Stromal cell of bone marrow (primary cell): Measurements from ENCODE around the gene ALLC.

Experiments
- DNase-seq: peaks from one replicate; pipeline ENCODE4 v3.0.0-alpha.2; 2012; ENCODE audit warnings: low read depth

The ALLC gene

DNA sequence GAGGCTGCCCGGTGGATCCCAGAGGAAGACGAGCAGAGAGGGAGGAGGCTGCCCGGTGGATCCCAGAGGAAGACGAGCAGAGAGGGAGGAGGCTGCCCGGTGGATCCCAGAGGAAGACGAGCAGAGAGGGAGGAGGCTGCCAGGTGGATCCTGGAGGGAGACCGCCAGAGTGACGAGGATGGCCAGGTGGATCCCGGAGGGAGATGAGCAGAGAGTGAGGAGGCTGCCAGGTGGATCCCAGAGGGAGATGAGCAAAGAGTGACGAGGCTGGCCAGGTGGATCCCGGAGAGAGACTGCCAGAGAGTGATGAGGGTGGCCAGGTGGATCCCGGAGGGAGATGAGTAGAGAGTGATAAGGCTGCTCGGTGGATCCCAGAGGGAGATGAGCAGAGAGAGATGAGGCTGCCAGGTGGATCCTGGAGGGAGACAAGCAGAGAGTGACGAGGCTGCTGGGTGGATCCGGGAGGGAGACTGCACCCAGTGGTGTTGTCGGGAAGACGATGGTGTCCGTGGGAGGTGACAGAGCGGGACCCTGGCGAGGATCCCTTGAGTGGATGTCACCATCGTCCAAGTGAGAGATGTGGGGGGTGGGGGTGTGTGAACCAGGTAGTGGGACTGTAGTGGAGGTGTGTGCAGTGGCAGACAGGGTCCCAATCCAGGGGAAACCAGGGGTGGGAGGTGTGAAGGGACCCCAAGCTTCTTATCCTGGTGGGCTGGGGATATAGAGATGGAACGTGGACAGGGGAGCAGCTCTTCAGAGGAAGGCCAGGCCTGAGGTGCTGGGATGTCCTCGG, 67.7 kb downstream of the ALLC start:
- DNase-seq, result no peak

DNA sequence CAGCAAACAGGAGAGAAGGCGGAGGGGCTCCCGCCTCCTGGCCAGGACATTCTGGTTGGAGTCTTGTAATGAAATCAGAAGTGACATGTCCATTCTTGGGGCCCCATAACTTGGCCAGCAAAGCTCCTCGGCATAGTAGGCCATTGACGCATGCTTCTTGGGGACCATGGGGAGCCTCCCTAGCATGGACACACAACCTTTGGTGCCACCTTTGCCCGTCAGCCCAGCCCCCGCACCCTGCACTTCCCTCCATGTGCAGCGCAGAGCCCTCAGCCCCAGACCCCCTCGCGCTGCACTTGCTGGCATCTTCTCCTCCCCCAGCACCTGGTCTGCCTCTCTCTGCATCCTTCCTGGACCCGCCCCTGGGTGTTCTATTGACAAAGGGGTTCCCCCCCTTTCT, 68.5 kb downstream of the ALLC start:
- no peak for DNase-seq

DNA sequence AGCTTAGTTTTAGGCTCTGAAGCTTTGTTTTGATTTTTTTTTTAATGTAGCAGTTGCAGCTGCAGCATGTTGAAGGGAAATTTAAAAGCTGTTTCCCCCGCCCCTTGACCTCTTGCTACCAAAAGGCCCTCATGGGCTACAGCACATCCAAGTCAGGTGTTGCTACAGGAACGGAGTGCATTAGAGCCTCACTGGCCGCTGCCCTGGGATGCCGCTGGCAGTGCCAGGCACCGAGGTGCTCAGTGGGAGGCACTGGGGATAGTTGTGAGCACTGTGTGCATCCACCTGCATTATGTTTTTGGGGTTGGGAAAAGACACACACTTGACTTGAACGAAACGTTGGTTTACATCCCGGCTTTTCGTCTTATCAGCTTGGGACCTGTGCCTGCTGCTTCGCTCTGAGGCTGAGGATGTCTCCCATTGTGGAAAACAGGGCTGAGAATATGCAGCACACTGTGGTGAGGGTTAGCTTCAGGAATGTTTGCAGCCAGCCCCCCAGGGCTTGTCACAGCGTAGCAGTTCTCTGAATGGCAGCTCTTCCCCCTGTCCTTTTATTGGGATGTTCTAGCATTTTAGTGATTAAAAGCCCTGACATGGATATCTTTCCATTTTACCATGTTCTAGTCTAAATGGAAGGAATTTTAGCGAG, 69.5 kb downstream of the ALLC start:
- DNase-seq, result no peak

DNA sequence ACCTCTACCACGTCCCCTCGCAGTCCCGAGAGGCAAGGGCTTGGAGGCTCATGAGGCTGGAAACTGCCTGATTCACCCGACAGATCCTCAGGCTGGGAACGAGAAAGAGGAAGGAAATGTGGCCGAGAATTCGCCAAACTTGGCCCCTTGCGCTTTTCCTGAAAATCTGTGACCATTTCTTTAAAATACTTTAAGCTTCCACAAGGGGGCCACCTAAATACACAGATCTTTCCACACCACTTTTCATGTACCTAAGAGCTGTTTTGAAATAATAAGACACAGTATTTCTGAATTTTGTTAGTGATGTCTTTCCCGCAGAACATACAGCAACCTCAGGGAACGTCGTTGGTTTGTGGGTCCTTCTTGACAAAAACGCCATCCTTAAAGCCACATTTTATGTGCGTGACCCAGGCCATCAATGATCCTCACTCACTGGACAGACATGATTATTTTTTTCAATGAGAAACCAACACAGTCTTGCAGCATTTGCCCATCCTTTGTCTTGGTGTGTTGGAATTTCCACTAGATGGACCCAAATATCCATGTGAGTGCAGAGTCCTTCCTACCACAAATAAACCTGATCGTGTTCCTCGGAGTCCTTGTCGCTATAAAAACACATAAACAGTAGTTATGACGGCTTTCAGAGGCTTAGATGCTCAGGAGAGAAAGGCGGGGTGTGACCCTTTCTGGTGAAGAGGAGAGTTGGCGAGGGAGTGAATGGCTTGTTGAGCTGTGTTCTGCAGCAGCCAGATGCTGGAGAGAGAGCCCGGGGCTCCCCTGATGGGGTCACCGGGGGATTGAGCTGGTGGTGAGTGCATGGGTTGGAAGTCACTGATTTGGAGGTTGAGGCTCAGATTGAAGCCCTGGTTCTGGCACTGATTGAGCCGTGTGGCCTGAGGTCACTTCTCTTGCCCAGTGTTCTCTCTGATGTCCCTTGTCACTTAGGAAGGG, 70.4 kb downstream of the ALLC start:
- peak; percentile 25 for DNase-seq

DNA sequence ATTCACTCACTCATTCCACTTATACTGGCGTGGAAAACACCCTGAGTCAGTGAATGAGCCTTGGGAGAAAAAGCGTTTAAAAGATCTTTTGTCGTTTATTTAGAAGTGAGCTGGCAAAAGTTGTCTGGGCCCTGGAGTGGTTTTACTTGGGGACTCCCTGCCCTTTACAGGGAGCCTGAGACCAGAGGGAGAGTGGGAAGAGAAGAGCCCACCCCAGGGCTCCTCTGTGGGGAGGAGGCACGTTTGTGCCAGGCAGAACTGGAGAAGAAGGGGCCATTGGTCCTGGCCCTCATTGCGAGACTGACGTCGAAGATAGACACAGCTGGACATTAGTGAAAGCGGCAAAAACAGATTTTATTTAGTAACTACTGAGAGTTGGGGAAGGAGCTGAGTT, 71.1 kb downstream of the ALLC start:
- DNase-seq, result no peak

DNA sequence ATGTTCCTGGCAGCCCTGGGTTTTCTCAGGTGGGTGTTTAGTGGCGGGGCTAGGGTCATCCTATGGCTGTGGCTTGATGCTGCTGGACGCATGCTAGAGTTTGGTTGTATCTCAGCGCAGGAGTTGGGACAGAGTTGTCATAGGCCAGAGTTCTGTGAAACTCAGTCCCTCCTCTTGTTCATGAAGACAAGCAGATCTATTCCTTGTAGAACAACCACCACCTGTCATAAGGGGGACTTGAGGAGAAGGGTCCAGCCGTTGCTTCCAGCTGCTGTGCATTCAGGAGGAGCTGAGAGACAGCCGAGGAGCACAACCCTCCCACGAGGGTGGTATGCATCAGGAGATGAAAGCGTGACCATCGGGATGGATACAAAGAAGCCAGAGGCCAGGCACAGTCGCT, 71.8 kb downstream of the ALLC start:
- no peak for DNase-seq

DNA sequence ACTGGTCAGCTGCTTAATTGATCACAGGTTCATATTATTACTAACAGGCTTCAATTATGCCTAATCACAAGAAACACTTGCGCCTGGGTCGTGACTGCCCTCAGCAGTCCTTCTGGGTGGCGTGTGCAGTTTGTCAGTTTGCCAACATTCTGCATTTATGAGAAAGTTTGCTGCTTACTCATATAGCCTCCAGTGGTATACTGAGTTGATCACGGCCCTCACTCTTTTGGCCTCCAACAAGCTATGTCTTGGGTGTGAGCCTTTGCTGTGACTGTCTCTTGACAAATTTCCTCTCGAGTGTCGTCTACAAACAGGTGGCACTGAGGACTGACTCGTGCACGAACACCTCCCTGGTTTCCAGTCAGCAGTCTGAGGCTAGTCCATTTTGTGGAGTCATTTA, 72.6 kb downstream of the ALLC start:
- DNase-seq, result no peak

DNA sequence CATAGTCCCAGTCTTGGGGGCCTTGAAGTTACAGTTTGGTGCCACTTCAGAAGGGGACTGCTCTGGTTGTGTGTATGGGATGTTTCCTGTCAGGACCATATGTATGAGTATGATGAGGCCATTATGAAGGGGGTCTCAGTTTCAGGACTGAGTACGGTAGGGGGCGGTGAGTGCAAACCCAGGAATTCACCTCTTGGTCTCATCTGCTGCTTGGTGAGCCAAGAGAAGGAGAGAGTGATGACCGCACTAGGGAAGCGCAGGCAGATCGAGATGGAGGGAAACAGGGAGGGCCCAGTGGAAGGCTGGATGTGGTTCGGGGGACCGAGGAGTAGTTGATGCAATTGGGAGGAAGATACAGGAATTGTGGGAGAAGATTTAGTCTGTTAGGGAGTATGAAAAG, 73.8 kb downstream of the ALLC start:
- DNase-seq, result no peak

DNA sequence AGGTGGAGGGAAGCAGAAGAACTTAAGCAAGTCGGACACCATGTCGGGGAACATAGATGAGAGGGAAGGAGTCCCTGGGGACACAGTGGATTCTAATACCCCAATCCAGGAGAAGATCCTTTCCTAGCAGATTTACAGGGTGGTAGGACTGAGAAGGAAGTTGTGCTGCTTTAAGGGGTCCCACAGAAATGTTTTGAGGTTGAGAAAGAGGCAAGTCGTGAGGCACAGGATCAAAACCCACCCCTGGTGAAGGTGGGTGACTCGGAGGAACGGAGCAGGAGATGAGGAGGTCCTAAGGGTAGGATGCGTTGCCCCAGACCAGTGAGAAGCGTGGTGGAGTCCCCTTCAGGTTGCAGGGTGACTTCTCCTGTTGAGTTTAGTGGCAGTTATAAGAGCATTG, 78.1 kb downstream of the ALLC start:
- DNase-seq, result no peak

DNA sequence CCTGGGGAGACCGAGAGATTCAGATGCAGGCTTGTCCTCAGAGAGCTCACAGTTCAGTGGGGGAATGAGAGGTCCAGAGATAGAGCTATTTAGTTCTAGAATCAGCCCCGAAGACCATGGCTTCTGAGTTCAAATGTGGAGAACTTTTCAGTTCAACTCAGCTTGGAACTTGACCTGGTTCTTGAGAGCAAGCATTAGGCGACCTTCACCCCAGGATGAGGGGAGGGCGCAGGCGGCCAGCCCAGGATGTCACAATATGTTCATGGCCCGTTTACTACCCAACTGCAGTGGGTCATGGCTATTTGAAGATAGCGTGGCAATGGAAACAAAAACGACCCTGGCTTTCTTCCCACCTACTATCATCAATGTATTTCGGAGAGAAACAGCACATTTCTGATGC, 79.1 kb downstream of the ALLC start:
- DNase-seq, result no peak

DNA sequence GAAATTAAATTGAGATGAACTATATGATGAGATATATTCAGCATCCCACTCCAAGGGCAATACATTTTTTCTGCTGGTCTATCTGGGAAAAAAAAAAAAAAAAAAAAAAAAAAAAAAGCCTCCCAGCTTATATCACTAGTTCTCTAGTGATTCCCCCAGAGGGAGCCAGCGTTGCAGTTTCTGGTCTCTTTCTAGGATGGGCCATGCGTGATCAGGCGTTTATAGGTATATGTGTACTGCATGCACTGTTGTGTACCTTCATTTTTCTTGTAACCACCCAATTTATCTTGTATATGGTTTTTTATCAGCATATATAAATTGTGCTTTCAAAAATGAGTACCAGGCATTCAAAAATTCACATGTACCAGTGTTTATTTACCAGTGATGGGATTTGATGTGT, 80.5 kb downstream of the ALLC start:
- DNase-seq, result no peak

DNA sequence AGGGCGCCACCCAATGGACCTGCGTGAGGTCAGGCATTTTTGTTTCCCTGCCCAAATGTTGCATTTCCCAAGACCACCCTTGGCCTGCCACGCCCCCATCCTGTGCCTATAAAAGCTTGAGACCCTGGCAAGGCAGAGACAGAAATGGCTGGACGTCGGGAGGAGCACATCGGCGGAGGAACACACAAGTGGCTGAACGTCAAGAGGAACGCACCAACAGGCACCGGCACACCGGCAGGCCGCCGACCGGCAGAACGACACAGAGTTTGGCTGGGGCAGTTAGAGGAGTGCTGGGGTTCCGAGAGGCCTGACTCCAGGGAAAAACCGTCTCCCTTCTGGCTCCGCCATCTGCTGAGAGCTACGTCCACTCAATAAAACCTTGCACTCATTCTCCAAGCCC, 81.3 kb downstream of the ALLC start:
- no peak for DNase-seq

DNA sequence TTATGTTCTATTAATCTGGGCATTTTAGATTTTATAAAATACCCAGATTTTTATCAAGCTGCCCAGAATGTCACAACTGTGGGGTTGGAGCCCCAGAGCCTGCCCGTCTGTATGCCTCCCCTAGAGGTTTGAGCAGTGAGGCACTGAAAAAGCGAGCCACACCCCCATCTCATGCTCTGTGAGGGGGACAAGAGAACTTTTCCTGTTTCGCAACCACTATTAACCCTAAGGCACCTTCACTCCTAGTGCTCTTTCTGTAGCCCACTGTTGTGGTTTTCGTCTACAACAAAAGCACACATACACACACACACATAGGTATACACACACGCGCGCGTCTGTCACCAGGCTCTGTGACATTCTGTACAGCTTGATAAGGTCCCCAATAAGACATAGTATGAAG, 83.4 kb downstream of the ALLC start:
- DNase-seq, result no peak

DNA sequence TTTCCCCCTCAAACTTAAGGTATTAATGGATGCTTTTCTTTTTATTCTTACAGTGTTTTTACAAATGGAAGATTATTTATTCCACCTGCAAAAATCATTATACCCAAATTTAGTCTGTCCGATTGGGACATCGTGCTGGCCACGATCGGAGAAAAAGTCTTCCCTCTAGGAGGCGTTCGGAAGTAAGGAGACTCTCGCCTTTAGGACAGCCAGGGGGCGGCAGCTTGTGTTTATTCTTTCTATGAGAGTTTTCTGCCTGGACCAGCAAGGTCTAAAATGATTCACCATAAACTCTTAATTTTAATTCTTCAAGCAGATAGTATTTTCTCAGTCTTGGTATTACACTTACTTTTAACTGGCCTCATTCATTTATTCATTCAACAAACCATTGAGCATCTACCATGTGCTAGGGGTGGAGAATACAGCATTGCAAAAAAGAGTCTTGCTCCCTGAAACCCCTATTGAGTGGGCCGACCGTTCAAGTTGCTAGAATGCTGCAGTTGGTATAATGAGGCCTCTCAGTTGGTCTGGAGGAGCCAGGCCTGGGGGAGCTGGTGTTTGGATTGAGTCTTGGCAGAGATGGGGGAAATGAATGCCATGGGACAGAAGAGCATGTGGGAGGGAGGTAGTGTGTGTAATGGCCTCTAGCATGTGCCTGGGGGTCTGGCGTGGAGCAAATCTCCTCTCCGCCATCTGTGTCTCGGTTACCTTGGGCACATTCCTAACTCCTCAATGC, 84.0 kb downstream of the ALLC start:
- no peak for DNase-seq

DNA sequence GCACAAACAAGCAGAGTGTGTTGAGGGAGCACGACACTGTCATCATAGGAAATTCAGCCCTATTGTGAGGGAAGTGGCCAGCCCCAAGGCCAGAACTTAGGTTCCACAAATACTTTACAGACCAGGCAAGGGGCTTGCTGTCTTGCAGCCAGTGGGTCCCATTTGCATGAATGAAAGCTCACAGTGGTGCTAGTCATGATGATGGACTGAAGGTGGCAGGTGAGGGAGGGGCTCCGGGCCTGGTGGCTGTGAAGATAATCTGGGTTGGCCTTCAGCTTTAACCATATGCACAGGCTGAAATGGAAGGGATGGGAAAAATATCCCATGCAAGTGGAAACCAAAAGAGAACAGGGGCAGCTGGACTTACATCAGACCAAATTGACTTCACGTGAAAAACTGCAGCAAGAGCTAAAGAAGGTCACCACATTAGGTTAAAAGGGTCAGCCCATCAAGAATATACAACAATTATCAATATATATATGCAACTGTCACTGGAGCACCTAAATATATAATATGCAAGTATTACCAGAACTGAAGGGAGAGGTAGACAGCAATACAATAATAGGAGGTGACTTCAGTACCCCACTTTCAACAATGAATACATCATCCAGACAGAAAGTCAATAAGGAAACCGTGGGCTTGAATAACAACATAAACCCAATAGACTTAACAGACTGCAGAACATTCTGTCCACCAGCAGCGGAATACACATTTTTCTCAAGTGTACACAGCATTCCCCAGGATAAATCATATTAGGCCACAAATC, 84.9 kb downstream of the ALLC start:
- no peak for DNase-seq

DNA sequence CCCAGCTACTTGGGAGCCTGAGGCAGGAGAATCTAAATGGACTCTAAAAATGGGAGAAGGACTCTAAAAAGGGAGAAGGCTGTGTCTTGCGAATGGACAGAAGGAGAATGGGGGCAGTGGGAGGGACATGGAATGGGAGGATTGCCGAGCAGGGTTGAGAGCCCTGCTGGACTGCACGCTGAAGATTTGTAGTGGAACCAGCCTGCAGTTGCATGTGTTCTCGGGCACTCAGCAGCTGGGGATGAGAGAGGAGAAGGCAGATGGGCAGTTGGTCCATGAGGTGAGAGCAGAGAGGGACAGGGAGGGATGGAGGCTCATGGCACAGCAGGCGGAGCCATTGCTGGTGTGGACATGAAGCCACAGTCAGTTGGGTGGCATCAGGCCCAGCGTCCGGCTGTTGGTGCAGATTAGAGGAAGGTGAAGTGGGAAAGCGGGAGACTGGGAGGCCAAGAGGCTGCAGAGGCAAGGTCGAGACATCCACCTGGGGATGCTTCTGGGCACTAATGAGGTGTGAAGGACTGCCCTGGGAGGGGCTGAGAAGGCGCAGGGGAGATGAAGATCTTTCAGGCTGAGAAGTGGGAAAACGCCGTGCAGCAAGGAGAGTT, 86.1 kb downstream of the ALLC start:
- DNase-seq, result no peak

DNA sequence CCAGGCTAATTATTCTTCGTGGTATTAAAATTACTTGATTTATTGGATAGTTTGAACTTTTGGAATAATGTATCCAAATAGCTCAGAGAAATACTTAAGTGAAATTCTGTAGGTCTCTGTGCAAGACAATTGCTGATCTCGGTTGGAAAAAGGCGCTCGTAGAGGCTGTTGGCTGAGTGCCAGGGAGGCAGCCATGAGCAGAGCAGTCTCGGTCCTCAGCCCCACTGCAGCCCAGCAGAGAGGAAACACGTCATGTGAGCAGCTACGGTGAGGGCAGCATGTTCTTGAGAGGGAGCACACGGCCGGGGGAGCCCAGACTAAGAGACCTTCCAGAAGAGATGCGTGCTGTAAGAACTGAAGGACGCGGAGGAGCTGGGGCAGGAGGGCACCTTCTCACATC, 87.9 kb downstream of the ALLC start:
- no peak for DNase-seq

DNA sequence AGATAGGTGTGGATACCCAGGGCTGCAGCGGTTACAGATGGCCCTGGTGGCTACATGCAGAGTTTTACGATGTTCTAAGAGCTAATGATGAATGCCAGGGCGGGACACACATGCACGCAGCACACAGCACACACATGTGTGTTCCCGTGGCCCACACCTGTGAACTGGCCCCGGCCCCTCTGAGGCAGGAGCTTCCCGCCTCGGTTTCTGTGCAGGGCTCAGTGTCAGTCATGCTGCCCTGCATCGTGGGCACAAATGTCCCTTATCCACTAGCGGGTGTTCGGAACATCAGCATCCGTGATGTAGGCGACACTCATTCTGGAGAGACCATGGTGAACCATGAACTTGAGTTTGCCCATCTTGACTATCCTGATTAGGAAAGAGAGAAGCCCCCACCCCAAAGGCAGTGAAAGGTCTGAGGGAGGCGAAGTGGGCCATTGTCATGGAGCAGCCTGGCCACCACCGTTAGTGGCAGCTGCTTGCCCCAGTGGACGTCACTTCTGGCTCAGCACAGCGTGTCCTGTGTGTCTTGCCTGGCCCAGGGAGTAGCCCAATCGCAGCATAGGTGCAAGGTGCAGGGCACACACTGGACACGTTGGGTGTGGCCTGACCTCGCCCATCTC, 89.1 kb downstream of the ALLC start:
- no peak for DNase-seq

DNA sequence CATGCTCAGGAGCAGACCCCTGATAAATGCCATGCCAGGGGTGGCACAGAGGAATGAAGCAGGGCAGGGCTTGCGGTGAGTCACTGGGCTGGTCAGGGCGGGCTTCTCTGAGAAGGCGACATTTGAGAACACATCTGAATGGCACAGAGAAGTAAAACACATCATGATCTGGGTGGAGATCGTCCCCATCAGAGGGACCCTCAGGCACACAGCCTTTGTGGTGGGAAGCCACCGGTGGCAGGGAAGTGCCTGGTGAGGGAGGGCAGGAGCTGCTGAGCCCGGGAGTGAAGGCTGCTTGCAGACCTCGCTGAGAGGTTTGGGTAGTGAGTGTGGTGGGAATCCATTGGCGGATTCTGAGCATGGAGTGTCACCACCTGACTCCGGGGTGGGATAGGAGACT, 89.8 kb downstream of the ALLC start:
- DNase-seq, result no peak

DNA sequence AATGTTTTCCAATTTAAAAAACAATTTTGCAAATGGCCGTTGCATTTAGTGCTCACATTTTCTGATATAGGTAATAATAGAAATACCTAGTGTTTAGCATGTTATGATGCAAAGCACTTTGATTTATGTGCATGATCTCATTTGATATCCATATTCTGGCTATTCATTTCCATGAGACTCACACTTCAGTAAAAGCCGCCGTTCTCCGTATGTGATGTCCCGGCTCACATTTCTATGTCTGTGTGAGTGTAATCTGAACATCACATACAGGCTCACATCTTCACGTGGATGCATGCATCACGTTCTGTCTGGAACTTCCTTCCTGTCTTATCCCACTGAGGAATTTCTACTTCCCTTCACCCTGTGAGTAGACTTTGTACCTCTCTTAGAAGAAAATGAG, 91.2 kb downstream of the ALLC start:
- DNase-seq, result no peak

DNA sequence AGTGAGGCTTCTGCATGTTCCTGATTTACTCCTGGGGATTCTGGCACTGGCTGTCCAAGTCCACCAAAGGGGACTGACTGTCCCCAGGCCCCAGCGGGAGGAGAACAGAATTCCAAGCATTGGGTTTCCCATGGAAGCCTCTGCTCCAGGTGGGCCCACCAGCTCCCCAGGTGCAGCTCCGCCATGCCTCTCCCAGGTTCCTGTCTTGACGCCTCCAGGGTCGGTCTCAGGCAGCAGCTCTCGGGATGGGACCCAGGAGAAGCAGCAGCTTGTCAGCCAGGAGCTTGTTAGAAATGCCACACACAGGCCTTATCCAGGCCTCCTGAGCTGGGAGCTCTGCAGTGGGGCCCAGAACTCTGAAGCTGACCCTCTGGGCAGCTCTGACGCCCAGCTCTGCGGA, 93.3 kb downstream of the ALLC start:
- DNase-seq, result no peak
